Hematopoietic multipotent progenitor cell treated with erythropoietin and hydrocortisone succinate and interleukin-3 and kit ligand, for 17 days (in vitro differentiated cells): ENCODE measurements around the gene MED29.
A peak's percentile ranks its signal among the peaks of the same experiment; 100 is the strongest.

Source experiments
- DNase-seq: peaks from one replicate; pipeline ENCODE4 v3.0.0-alpha.2; 2015; ENCODE audit warnings: low spot score

Gene MED29

DNA sequence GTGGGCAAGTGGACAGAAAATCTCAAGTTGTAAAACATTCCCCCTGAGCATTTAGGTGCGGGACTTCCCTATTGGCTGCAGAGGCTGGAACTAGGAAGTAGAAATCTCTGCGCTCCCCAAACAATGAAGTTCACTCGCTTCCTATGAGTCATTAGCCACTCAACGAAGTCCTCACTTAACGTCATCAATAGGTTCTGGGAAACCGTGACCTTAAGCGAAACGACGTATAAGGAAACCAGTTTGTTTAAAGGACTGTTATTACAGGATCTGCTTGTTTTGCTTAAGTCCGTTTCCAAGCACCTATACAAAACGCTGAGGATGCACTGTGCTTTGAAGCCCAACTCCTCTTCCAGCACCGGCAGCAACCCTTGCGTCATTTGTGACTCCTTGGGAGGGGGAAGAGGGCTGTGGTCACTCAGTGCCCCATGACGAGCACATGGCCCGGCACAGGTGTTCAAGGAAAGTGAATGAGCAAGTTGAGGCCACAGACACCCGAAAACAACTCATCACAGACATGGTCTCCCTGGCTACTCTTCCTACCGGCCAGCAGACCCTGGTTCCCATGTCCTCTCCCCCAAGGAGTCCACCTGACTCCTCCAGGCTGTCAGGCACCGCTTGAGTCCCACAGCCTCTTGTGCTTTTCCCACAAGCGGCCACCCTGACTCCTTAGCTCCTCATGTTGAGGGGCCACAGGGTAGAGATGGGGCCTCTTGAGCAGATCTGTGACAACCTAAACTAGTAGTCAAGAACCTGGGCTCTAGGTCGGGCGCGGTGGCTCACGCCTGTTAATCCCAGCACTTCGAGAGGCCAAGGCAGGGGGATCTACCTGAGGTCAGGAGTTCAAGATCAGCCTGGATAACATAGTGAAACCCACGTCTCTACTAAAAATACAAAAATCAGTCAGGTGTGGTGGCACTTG is 39.8 kb downstream of the MED29 start:
- no peak for DNase-seq

DNA sequence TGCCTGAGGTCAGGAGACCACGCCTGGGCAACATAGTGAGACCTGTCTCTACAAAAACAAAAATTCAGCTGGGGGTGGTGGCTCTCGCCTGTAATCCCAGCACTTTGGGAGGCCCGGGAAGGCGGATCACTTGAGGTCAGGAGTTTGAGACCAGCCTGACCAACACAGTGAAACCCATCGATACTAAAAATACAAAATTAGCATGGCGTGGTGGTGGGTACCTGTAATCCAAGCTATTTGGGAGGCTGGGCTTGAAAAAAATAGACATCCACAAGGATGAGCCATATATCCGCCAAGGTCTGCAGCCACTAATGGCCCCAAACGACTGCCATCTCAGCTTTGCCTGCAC is 41.5 kb downstream of the MED29 start:
- no peak for DNase-seq

- DNase-seq, result no peak
Observed at GRCh38 chr19:39433480-39434079, 42.4 kb downstream of the MED29 start.

- no peak for DNase-seq
Observed at GRCh38 chr19:39434123-39435076, 43.2 kb downstream of the MED29 start.

DNA sequence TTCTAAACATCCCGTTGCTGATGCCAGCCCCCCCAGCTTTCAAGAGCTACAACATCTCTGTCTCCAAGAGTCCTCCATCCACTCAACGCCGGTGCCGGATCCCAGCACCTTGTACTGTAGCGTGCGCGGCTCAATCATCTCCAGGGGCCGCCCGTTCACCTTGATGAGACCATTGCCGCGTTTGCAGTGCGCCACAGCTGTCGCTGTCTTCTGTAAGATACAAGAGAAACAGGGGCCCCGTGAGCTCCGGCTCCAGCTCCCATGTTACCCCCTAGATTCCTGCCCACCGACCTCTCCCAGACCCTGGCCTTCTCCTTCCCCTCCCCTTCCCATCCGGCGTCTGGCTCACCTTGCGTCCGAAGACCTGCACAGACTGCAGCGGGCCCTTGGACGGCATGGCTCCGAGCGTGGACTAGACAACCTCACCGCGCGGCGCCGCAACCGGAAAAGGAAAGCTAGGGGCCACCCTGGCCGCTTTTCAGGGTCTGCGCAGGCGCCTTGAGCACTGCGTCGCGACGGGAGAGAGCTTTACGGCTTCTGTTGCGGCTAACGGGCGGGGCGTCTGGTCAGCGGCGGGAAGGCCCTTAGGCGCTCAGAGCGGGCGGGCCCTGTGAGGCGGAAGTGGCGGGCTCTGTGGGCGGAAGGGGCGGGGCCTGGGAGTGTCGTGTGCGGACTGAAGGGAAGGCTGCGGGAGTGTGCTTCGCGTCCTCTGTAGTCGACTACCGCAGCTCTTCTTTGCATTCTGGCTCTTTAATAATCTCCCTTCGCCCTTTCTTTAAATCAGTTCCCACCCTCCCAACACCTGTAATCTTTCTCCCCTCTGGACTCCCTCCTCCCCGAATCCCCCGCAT is 44.5 kb downstream of the MED29 start, which contains the start of gene RPS16:
Gene RPS16 (minus strand): TSS at position 451 of the 851 bp plus-strand sequence. CDS start 54 bp downstream, at position 397.
- DNase-seq, result peak; percentile 98

GRCh38 chr19:39436350-39436716 is 45.2 kb downstream of the MED29 start:
- DNase-seq, result no peak

- no peak for DNase-seq
Observed at GRCh38 chr19:39438270-39438934, 47.2 kb downstream of the MED29 start.

DNA sequence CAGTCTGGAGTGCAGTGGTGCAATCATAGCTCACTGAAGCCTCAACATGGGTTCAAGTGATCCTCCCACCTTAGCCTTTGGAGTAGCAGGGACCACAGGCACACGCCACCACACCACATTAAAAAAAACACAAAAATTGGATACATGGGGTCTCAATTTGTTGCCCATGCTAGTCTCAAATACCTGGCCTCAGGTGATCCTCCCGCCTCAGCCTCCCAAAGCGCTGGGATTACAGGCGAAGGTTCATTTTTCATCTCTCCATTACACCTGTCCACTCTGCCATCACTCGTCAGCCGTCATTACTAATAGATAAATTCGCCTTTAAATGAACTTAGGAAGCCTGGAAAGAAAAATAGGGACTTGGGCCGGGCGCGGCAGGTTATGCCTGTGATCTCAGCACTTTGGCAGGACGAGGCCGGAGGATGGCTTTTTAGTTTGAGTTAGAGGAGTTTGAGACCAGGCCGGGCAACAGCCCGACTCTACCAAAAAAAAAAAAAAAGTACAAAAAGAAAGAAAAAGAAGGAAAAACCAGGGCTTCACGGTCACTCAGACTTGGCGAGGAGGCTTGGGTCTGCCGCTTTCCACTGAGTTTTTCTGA is 53.5 kb downstream of the MED29 start:
- DNase-seq, result no peak

DNA sequence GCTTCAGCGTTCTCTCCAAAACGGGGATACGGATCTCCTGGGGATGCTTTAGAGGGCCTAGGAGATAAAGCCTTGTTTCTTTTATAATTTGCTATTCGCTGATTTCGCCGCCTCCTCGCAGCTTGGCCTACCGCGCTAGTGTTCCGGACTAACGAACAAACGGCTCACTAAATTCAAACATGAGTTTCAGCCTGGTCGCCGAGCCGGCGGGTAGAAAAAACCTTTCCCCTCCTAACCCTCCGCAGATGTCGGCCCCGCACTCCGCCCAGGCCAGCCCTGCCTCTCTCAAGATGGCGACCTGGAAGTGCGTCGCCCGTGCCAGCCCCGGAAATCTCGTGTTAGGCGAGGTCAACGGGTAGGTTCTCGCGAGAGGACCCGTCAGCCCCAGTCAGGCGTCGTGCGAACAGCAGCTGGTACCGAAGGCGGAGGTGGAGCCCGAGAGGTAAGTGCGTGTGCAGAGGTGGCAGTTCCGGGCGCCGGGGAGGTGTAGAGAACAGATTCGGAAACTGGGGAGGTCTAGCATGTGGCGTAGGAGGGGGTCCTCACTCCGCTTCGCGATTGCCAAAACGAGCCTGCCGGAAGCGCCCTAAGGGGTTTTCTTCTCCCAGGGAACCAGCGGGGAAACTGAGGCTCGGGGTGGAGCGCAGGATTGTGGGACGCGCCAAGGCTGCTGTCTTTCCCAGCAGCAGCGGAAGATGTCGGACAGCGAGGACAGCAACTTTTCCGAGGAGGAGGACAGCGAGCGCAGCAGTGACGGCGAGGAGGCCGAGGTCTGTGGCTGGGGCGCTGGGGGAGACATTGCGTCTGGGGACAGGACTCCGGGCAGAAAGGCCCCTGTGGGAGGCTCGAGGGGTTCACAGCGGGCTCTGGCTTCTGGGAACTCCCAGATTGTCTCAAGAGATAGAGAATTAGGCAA is 54.3 kb downstream of the MED29 start, which contains the start of gene SUPT5H:
Gene SUPT5H (plus strand): TSS at position 387 of the 916 bp plus-strand sequence. CDS start 309 bp downstream, at position 696.
- peak; percentile 99 for DNase-seq

DNA sequence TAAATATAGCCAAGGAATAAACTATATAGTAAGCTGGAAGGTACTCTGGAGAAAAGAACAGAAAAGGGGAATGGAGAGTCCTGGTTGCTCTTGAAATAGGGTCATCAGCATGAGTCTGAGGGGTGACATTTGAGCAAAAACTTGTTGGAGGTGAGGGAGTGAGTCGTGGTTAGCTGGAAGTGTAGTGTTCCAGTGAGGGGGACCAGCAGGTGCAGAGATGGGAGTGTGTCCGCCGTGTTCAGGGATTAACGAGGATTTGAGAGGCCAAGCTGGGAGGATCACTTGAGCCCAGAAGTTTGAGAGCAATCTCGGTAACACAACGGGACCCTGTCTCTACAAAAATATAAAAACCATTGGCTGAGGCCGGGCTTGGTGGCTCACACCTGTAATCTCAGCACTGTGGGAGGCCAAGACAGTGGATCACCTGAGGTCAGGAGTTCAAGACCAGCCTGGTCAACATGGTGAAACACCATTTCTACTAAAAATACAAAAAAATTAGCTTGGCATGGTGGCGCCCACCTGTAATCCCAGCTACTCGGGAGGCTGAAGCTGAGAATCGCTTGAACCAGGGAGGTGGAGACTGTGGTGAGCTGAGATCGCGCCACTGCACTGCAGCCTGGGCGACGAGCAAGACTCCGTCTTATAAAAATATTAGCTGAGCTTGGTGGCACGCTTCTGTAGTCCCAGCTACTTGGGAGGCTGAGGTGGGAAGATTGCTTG is 55.3 kb downstream of the MED29 start:
- no peak for DNase-seq

GRCh38 chr19:39448271-39448670 is 57.1 kb downstream of the MED29 start:
- DNase-seq, result no peak

- no peak for DNase-seq
Observed at GRCh38 chr19:39449116-39449797, 58.1 kb downstream of the MED29 start.
